ENCODE measurements around the gene C8G.
A peak's percentile ranks its signal among the peaks of the same experiment; 100 is the strongest.

C8G gene

GRCh38 chr9:136920734-136921231 lies 24.3 kb upstream of the C8G start:
- no peak for DNase-seq (ENCODE audit: low spot score)

- DNase-seq (ENCODE audit: low spot score), result no peak
Measured at GRCh38 chr9:136921307-136921706, 23.7 kb upstream of the C8G start.

DNA sequence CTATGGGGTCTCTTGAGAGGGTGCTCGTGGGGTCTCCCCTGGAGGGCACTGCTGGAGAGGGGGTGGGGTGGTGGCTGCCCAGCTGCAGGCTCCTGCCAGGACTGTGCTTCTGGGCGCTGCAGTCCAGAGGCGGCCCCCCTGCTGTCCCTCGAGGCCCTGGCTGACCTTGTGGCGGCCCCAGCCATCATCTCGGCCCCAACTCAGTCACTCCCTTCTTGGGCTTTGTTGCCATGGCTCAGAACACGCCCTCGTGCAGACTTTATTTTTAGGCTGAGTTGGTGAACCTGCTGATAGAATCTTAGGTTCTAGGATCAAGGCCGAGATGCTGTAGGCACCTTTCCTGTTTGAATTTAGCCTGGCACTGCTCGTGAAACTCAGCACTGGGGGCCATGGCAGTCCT lies 23.3 kb upstream of the C8G start:
- no peak for DNase-seq (ENCODE audit: low spot score)

GRCh38 chr9:136922540-136922939 lies 22.5 kb upstream of the C8G start:
- DNase-seq (ENCODE audit: low spot score), result no peak

DNA sequence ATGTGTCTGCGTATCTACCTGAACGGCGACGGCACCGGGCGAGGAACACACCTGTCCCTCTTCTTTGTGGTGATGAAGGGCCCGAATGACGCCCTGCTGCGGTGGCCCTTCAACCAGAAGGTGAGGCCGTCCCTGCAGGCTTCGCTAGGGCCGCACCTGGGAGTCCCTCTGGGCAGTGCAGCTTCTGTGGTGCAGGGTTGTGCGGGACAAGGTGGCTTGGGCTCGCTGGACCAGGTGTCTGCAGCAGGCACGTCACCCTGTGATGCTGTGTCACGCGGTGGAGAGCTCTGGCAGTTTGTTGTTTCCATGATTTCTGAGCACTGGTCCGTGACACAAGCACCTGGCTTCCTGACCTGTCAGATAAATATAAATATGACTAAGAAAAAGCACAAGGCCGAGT lies 21.2 kb upstream of the C8G start:
- no peak for DNase-seq (ENCODE audit: low spot score)

- DNase-seq (ENCODE audit: low spot score), result no peak
Measured at GRCh38 chr9:136925414-136926153, 19.5 kb upstream of the C8G start.

DNA sequence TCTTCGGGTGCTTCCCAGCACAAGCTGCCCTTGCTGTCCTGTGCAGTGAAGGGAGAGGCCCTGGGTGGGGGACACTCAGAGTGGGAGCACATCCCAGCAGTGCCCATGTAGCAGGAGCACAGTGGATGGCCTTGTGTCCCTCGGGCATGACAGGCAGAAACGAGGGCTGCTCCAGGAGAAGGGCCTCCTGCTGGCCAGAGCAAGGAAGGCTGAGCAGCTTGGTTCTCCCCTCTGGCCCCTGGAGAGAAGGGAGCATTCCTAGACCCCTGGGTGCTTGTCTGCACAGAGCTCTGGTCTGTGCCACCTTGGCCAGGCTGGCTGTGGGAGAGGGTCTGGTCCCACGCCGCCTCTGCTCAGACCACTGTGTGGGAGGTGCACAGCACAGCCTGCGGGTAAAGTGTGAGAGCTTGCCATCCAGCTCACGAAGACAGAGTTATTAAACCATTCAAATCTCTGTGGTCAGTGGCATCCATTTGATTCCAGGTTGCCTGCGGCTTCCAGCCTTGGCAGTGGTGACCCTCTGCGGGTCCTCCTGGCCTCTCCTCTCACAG lies 18.8 kb upstream of the C8G start:
- no peak for DNase-seq (ENCODE audit: low spot score)

DNA sequence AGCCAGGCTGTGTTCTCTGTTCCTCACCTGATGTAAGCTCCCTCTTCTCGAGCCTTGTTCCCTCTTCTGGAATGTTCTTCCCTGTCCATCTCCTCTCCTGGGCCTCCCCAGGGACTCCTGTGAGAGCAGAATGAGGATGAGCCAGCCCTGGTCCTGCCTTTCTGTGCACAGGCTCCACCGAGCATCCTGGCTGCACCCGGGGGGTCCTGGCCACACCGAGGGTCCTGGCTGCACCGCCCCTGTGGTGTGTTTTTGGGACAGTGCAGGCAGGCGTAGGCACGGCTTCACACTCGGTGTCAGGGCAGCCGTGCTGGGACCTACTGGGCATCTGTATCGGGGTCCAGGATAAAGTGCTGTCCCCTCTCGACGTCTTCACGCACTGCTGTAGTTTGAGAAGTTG lies 18.3 kb upstream of the C8G start:
- no peak for DNase-seq (ENCODE audit: low spot score)

GRCh38 chr9:136927343-136928271 lies 17.4 kb upstream of the C8G start:
- DNase-seq (ENCODE audit: low spot score), result no peak

DNA sequence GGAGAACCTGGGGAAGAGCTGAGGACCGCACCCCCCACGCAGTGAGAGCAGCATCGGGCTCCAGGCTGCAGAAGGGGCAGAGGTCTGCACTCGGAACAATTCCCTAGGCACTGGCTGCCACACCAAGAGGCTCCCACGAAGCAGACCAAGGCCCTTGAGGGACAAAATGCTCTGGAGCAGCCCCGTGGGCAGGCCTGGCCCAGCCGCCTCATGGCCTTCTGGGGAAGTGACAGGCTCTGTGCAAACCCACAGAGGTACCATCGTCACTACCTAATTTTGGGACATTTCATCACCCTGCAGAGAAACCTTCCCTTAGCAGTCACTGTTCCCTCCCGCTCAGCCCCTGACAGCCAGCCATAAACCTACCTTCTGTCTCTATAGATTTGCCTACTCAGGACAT lies 16.5 kb upstream of the C8G start:
- no peak for DNase-seq (ENCODE audit: low spot score)

DNA sequence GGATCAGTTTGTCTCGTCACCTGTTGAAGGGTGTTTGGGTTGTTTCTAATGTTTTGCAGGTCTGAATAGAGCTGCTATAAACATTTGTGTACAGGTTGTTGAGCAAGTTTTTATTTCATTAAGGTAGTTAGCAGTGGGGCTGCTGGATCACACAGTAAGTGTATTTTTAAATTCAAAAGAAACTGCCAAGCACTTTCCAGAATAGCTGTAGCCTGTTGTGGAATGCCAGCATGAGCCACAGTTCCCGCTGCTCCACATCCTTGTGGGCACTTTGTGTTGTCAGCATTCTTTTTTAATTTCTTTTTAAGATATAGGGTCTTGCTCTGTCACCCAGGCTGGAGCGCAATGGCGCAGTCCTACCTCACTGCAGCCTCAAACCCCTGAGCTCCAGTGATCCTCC lies 15.0 kb upstream of the C8G start:
- DNase-seq (ENCODE audit: low spot score), result no peak

DNA sequence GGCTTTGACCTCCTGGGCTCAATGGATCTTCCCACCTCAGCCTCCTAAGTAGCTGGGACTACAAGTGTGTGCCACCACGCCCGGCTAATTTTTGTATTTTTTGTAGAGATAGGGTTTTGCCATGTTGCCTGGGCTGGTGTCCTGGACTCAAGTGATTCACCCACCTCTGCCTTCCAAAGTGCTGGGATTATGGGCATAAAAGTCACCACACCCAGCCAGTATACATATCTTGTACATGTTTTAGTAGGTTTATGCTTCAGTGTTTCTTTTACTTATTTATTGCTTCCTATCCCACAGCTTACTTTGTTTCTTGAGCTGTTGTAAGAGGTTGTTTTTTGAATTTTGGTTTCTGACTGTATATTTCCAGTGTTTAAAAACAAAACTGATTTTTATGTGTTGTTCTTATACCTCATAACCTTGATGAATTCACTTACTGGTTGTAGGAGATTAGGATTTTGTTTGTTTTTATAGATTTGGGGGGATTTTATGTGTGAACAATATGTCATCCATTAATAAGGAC lies 13.4 kb upstream of the C8G start:
- no peak for DNase-seq (ENCODE audit: low spot score)

DNA sequence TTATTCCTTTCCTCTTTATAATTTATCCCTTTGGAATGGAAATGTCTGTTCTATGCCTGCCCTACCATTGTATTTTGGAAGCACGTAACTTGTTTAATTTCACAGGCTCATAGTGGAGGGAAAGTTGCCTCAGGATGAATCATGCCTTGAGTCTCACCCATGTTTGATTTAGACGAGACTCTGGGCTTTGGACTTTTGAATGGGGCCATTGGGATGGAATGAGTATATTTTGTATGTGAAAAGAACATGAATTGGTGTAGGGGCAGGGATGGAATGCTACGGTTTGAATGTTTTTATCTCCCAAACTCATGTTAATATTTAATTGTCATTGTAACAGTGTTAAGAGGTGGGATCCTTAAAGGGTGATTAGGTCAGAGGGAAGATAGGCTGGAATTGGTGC lies 10.8 kb upstream of the C8G start:
- no peak for DNase-seq (ENCODE audit: low spot score)

DNA sequence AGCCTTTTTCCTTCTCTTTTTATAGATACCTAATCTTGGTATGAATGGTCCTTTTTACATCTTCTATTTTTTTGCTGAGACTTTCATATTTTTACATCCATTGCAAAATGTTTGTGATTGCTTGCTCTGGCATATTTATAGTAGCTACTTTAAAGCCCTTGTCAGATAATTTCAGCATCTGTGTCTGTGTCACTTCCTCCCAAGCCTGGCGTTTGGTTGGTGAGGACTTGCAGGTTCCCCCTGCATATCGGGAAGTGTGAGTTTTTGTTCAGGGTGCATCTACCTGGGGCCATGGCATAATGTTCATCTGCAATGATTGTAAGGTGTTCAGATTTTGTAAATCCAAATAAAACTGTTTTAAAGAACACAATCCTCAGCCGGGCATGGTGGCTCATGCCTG lies 9.4 kb upstream of the C8G start:
- DNase-seq (ENCODE audit: low spot score), result no peak

GRCh38 chr9:136936645-136937170 lies 8.3 kb upstream of the C8G start:
- DNase-seq (ENCODE audit: low spot score), result no peak

GRCh38 chr9:136937186-136938001 lies 7.6 kb upstream of the C8G start:
- DNase-seq (ENCODE audit: low spot score), result no peak

GRCh38 chr9:136939431-136939995 lies 5.5 kb upstream of the C8G start:
- DNase-seq (ENCODE audit: low spot score), result no peak

DNA sequence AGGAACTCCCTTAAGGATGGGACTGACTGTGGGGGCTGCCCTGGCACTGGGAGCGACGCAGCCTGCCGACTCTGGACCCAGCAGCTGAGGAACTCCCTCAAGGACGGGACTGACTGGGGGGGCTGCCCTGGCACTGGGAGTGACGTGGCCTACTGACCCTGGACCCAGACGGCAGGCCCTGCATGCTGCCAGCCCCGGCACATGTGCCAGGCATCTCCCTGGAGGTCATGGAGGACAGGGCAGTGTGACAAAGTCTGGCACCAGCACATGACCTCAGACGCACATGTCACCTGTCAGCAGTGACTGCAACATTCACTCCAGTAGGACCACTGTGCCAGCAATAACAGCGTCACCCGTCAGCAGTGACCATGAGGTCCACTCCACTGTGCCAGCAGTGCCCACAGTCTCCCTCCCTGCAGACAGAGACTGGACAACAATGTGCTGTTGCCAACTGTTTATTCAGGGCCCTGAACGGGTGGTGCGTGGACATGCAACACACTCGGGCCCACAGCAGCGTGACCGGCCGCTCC lies 5.0 kb upstream of the C8G start:
- peak; percentile 39 for DNase-seq (ENCODE audit: low spot score)

DNA sequence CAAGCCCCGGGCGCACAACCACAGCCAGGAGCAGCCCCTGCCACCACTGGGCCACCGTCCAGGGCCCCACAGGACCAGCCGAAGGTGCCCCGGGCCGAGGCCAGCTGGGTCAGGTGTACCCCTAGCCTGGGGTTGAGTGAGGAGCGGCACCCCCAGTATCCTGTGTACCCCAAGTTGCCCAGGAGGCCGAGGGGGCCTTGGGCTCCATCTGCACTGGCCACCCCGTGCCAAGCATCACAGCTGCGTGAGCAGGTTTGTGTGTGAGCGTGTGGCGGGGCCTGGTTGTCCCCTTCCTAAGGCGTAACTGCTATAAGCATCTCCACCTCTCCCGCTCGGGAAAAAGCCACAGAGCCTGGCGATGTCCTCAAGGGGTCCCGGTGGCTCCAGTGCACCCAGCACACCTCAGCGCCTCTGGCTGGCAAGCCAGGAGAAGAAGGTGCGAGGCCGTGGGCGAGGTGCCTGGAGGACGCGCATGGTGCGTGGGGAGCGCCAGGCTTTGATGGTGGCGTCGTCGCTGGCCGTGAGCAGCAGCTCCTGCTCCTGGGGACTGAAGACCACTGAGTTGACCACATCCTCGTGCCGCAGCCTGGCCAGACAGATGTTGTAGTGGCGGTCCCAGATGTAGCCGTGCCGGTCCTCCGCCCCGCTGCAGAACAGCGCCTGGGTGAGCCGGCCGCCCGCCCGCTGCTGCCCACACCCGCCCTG lies 4.4 kb upstream of the C8G start:
- peak; percentile 43 for DNase-seq (ENCODE audit: low spot score)

All from ecto neural progenitor cell (in vitro differentiated cells).